HepG2 (cell line): Measurements from ENCODE around the gene TMC2. TPM values are rescaled to one million over a fixed set of nuclear protein-coding genes. Genes with fewer than 3 reads are reported as not detected.

ENCODE experiments used
- ATAC-seq: fragments of 200-7000 bp; cut with Tn5 transposase; 3 replicates; pipeline ENCODE4 v1.9.1; 2020; ENCODE audit warnings: mild to moderate bottlenecking, moderate library complexity
- BruUV-seq: library from RNA; stranded (reverse); fragments of 400-500 nt; replicated peaks from 2 replicates; lab custom pipeline; 2021; lab: Mats Ljungman, UMichigan
- CTCF ChIA-PET: fragments of 300-600 bp; formaldehyde crosslinking; extraction: SDS; loops from one replicate; lab custom pipeline; 2021; ENCODE audit warnings: low total read pairs, inconsistent platforms, low intra/inter-chr PET ratio; lab: Yijun Ruan, JAX
- POLR2A ChIA-PET: fragments of 350-600 bp; sonication (Branson Sonifier 250); formaldehyde crosslinking; loops from one replicate; lab custom pipeline; 2020; ENCODE audit warnings: antibody characterized with exemption, inconsistent platforms; lab: Yijun Ruan, JAX
- DNase-seq: peaks from one replicate; pipeline ENCODE4 v3.0.0-alpha.2; 2015; ENCODE audit warnings: low spot score
- FAIRE-seq: peaks from 3 replicates; lab custom pipeline; 2011; peaks lifted over from hg19 to GRCh38; lab: Jason Lieb, UNC
- H2AFZ ChIP-seq: one replicate; pipeline ENCODE4 v1.6.1; 2011; ENCODE audit warnings: low read length, inconsistent platforms
- H3K27ac ChIP-seq: fragments of 300-600 bp; 3 replicates; pipeline ENCODE4 v1.8.0; 2011; ENCODE audit warnings: mixed run types, mild to moderate bottlenecking, mixed read lengths, low read length, inconsistent platforms; ENCODE audit not compliant: insufficient read depth; ENCODE audit errors: extremely low read length
- H3K27me3 ChIP-seq, 2 experiments: fragments of 200-600 bp in 1 of 2; 2 replicates in 1 of 2; 3 replicates in 1 of 2; pipeline versions ENCODE4 v1.6.0 to v1.8.0; 2011; ENCODE audit warnings: low read length in 2 of 2, mild to moderate bottlenecking in 2 of 2, moderate library complexity in 2 of 2, inconsistent platforms in 1 of 2; ENCODE audit not compliant: insufficient read depth in 2 of 2, control insufficient read depth in 1 of 2
- H3K36me3 ChIP-seq, 2 experiments: fragments of 200-600 bp in 1 of 2; replicated peaks in 1 of 2; 2 replicates in 1 of 2; 3 replicates in 1 of 2; pipeline versions ENCODE4 v1.5.1 to v1.8.0; 2011; ENCODE audit warnings: low read length in 2 of 2, inconsistent platforms in 1 of 2; ENCODE audit not compliant: insufficient read depth in 2 of 2, control insufficient read depth in 1 of 2
- H3K4me1 ChIP-seq: 2 replicates; pipeline ENCODE4 v1.5.1; 2012; ENCODE audit warnings: low read length, inconsistent platforms; ENCODE audit not compliant: insufficient read depth
- H3K4me2 ChIP-seq: 2 replicates; pipeline ENCODE4 v1.6.0; 2011; ENCODE audit warnings: low read depth, low read length, inconsistent platforms
- H3K4me3 ChIP-seq, 3 experiments: fragments of 200-600 bp in 1 of 3; sonication (generic), shearing (Covaris generic) in 1 of 3; replicated peaks in 1 of 3; 2 replicates each; pipeline ENCODE4 v1.5.1; 2011 to 2016; ENCODE audit warnings: low read length in 3 of 3, inconsistent platforms in 2 of 3, low read depth in 2 of 3, mild to moderate bottlenecking in 2 of 3, control low read depth in 1 of 3, mixed read lengths in 1 of 3; ENCODE audit not compliant: insufficient read depth in 1 of 3
- H3K79me2 ChIP-seq: one replicate; pipeline ENCODE4 v1.6.1; 2011; ENCODE audit warnings: low read length, inconsistent platforms; ENCODE audit not compliant: insufficient read depth
- H3K9ac ChIP-seq: 2 replicates; pipeline ENCODE4 v1.6.0; 2011; ENCODE audit warnings: mild to moderate bottlenecking, low read depth, low read length, inconsistent platforms; ENCODE audit not compliant: insufficient read depth
- H3K9me3 ChIP-seq: 2 replicates; pipeline ENCODE4 v1.5.1; 2012; ENCODE audit warnings: mild to moderate bottlenecking, low read length
- H4K20me1 ChIP-seq: 2 replicates; pipeline ENCODE4 v1.6.0; 2011; ENCODE audit warnings: inconsistent platforms, mild to moderate bottlenecking, low read length, moderate library complexity; ENCODE audit not compliant: insufficient read depth
- KMT2B ChIP-seq: IDR thresholded peaks from 2 replicates; pipeline ENCODE4 v1.6.1; 2016; ENCODE audit warnings: missing genetic modification reagents, missing compliant biosample characterization
- LCORL ChIP-seq, 2 experiments: fragments of 450-650 bp in 1 of 2; sonication (generic) in 1 of 2; formaldehyde crosslinking in 1 of 2; IDR thresholded peaks; 2 replicates each; pipeline versions ENCODE4 v1.5.0 to v1.6.1; 2017 to 2020; ENCODE audit warnings: antibody characterized with exemption in 1 of 2, missing genetic modification reagents in 1 of 2
- PCBP2 ChIP-seq: fragments of 200-400 bp; formaldehyde crosslinking; optimal IDR thresholded peaks from 2 replicates; pipeline ENCODE3; 2018; ENCODE audit warnings: low read length, low read depth; ENCODE audit not compliant: poor library complexity, severe bottlenecking
- THAP11 ChIP-seq: IDR thresholded peaks from 2 replicates; pipeline ENCODE4 v1.6.1; 2016; ENCODE audit warnings: missing biosample characterization, missing genetic modification reagents
- YEATS2 ChIP-seq: sonication (generic); formaldehyde crosslinking; IDR thresholded peaks from 2 replicates; pipeline ENCODE4 v1.4.0; 2020; ENCODE audit warnings: missing genetic modification reagents, borderline replicate concordance
- ZNF256 ChIP-seq: sonication (generic); formaldehyde crosslinking; conservative IDR thresholded peaks from 2 replicates; pipeline ENCODE4 v1.4.0; 2020; ENCODE audit warnings: missing genetic modification reagents
- ZNF512B ChIP-seq: sonication (generic); formaldehyde crosslinking; IDR thresholded peaks from 2 replicates; pipeline ENCODE4 v1.5.1; 2020; ENCODE audit warnings: missing genetic modification reagents, mild to moderate bottlenecking, borderline replicate concordance
- ZNF7 ChIP-seq: IDR thresholded peaks from 2 replicates; pipeline ENCODE4 v1.6.1; 2016; ENCODE audit warnings: missing biosample characterization, missing genetic modification reagents
- WGBS: methylation state at CpG from one replicate; pipeline ENCODE4 v1.1.6; 2017; ENCODE audit warnings: low lambda C conversion rate; 5-methylcytosine and 5-hydroxymethylcytosine counted together
- in situ Hi-C: cut with HindIII; loops from 2 replicates; pipeline ENCODE4 v1.10.0; 2017; ENCODE audit warnings: low pct_unique_long_range_greater_than_20kb; ENCODE audit not compliant: extremely low pct_ligation_motif_present
- intact Hi-C: fragments of 100-400 bp; cut with micrococcal nuclease; formaldehyde crosslinking; loops from one replicate; pipeline ENCODE4 v1.10.0; 2022; ENCODE audit not compliant: unreplicated experiment
- polyA plus RNA-seq, 8 experiments: library from polyadenylated mRNA; depleted of rRNA in 3 of 8; stranded (reverse) in 7 of 8; unstranded in 1 of 8; fragments of >200 nt; fragmentation: Illumina TruSeq in 4 of 8; extraction: Trizol in 4 of 8; gene quantifications; 2 replicates each; pipeline versions ENCODE4 v1.2.1 to v1.2.3, GENCODE V29; 2011 to 2016; ENCODE audit warnings: low read depth in 4 of 8, missing spikeins in 1 of 8, mixed read lengths in 1 of 8; ENCODE audit not compliant: insufficient read depth in 1 of 8
- total RNA-seq, 5 experiments: library from RNA; depleted of rRNA; stranded (reverse); fragments of >200 nt; fragmentation: Illumina TruSeq; extraction: Trizol; gene quantifications; 2 replicates each; pipeline ENCODE4 v1.2.3, GENCODE V29; 2016; ENCODE audit warnings: low read depth in 1 of 5
- TF ChIP-seq, protein P1 (sequence below), 2 experiments: fragments of 450-650 bp in 1 of 2; sonication (generic) in 1 of 2; formaldehyde crosslinking; IDR thresholded peaks; 2 replicates each; pipeline versions ENCODE4 v1.5.0 to v1.8.0; 2020 to 2022; ENCODE audit warnings: mild to moderate bottlenecking in 1 of 2, missing genetic modification reagents in 1 of 2
- TF ChIP-seq, protein P2 (sequence below): fragments of 450-650 bp; IDR thresholded peaks from 2 replicates; pipeline ENCODE4 v1.6.1; 2017

Gene TMC2
- total and polyA plus RNA-seq, 2 of the 13 experiments (the other 11 are each of a cell fraction or from before 2014, with no cell fraction given): not detected

DNA sequence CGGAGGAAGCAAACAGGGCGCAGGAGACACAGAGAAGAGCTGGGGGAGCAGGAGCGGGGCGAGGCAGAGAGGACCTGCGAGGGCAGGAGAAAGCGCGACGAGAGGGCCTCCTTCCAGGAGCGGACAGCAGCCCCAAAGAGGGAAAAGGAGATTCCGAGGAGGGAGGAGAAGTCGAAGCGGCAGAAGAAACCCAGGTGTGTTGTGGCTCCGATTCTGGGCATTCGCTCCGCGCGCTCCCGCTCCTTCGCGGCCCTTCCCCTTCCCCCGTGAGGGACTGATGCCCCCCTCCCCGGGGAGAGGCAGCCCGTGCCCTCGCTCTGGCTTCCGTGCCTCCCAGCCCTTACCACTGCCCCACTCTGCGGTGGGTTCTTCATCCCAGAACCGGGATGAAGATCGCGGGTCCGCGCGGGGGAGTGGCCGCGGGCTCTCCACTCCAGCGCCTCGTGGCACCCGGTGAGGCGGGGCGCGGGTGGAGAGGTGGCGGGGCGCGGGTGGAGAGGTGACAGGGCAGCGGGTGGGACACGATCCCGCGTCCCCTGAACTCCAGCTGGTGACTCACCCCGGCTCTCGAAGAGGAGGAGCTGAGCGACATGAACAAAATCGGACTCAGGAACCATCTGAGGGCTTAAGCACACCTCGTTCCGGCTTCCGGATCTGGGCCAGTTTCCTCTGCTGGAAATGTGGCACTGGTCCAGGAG lies 22.4 kb downstream of the TMC2 start:
- ChIA-PET CTCF (no interaction called here), POLR2A (no interaction called here)
- H3K4me2 ChIP-seq: no peak overlapping the region
- no peaks in the 10 kb centered on the region for H3K36me3 ChIP-seq
- H4K20me1 ChIP-seq: no peaks in the 10 kb centered on the region
- intact Hi-C loops (no loop called here), in situ Hi-C loops (no loop called here)
- no peak overlapping the region for H3K27ac ChIP-seq
- DNase-seq (no peak), FAIRE-seq (no peak), ATAC-seq (no peak)
- peaks cover 7 to 45% of the 10 kb centered on the region in 2 experiments; a peak in 4 of 5 replicates for H3K27me3 ChIP-seq
- H3K9me3 ChIP-seq: no peaks in the 10 kb centered on the region
- no TSS peak for BruUV-seq
- WGBS: 53% methylated on average over 49 of the region's 54 CpGs
- H3K79me2 ChIP-seq: no peaks in the 10 kb centered on the region
- no peak overlapping the region for H2AFZ ChIP-seq
- H3K4me1 ChIP-seq: no peaks in the 10 kb centered on the region
- H3K4me3 ChIP-seq: no peak overlapping the region
- H3K9ac ChIP-seq: no peak overlapping the region
- TF ChIP-seq ZNF256 (CRISPR knock-in tag) (no peak), THAP11 (CRISPR knock-in tag) (no peak), KMT2B (CRISPR knock-in tag) (no peak), ZNF512B (CRISPR knock-in tag) (no peak), YEATS2 (CRISPR knock-in tag) (no peak), LCORL (IDR thresholded peaks at IDR 0.05) (no peak), LCORL (CRISPR knock-in tag; IDR thresholded peaks at IDR 0.05) (no peak), PCBP2 (no peak), ZNF7 (CRISPR knock-in tag) (no peak)
- TF ChIP-seq, protein P1, sequence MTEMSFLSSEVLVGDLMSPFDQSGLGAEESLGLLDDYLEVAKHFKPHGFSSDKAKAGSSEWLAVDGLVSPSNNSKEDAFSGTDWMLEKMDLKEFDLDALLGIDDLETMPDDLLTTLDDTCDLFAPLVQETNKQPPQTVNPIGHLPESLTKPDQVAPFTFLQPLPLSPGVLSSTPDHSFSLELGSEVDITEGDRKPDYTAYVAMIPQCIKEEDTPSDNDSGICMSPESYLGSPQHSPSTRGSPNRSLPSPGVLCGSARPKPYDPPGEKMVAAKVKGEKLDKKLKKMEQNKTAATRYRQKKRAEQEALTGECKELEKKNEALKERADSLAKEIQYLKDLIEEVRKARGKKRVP (CRISPR knock-in tag; IDR thresholded peaks at IDR 0.05): no peak
- TF ChIP-seq, protein P2, sequence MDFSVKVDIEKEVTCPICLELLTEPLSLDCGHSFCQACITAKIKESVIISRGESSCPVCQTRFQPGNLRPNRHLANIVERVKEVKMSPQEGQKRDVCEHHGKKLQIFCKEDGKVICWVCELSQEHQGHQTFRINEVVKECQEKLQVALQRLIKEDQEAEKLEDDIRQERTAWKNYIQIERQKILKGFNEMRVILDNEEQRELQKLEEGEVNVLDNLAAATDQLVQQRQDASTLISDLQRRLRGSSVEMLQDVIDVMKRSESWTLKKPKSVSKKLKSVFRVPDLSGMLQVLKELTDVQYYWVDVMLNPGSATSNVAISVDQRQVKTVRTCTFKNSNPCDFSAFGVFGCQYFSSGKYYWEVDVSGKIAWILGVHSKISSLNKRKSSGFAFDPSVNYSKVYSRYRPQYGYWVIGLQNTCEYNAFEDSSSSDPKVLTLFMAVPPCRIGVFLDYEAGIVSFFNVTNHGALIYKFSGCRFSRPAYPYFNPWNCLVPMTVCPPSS: no peak
